ENCODE data around the gene RGS3.

The RGS3 gene

DNA sequence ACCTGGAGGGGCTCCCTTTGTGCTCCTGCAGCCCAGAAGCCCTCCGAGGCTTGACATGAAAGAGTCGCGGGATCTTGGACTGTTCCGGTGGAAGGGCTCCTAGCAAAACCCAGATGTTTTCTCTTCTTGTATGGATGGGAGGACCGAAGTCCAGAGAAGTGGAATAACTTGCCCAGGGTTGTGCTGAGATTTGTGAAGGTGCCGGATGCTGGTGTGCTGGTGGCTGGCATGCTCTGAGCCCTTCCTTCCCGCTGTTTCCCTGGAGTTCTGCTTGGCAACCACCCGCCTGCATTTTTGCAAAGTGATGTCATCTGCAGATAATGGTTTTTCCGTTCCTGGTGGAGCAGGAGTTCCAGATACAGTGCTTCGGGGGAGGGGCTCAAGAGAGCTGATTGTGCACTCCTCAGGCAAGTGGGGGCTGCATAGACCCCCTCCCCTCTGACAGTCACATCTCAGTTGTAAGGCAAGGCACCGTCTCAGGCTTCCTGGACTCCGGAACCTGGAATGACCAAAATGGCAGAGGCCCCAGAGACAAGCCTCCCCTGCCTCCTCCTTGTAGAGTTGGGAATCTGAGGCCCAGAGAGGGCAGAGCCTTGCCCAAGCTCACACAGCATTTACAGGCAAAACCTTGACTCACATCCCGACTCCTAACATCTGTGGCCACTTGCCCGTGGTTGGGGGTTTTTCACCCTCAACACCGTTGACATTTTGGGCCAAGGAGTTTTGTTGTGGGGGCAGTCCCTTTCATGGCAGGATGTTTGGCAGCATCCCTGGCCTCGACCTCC, 157.0 kb downstream of the RGS3 start (continued):
- TF ChIP-seq, protein P1, sequence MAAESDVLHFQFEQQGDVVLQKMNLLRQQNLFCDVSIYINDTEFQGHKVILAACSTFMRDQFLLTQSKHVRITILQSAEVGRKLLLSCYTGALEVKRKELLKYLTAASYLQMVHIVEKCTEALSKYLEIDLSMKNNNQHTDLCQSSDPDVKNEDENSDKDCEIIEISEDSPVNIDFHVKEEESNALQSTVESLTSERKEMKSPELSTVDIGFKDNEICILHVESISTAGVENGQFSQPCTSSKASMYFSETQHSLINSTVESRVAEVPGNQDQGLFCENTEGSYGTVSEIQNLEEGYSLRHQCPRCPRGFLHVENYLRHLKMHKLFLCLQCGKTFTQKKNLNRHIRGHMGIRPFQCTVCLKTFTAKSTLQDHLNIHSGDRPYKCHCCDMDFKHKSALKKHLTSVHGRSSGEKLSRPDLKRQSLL (tag by site-specific recombination; IDR thresholded peaks at IDR 0.05), result no peak
- TF ChIP-seq REPIN1 (tag by site-specific recombination; IDR thresholded peaks at IDR 0.05; ENCODE audit: low read depth), result no peak
- no peak for TF ChIP-seq ZNF350 (tag by site-specific recombination; IDR thresholded peaks at IDR 0.05)
- TF ChIP-seq ZNF155 (tag by site-specific recombination; IDR thresholded peaks at IDR 0.05), result no peak
- TF ChIP-seq ZNF311 (tag by site-specific recombination; IDR thresholded peaks at IDR 0.05; ENCODE audit: borderline replicate concordance), result no peak
- no peak for TF ChIP-seq PRDM4 (tag by site-specific recombination; IDR thresholded peaks at IDR 0.05)
- no peak for TF ChIP-seq ZNF792 (tag by site-specific recombination; IDR thresholded peaks at IDR 0.05)
- TF ChIP-seq, protein P2, sequence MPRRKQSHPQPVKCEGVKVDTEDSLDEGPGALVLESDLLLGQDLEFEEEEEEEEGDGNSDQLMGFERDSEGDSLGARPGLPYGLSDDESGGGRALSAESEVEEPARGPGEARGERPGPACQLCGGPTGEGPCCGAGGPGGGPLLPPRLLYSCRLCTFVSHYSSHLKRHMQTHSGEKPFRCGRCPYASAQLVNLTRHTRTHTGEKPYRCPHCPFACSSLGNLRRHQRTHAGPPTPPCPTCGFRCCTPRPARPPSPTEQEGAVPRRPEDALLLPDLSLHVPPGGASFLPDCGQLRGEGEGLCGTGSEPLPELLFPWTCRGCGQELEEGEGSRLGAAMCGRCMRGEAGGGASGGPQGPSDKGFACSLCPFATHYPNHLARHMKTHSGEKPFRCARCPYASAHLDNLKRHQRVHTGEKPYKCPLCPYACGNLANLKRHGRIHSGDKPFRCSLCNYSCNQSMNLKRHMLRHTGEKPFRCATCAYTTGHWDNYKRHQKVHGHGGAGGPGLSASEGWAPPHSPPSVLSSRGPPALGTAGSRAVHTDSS (tag by site-specific recombination; IDR thresholded peaks at IDR 0.05), result no peak
- TF ChIP-seq ZNF121 (tag by site-specific recombination; IDR thresholded peaks at IDR 0.05), result no peak
- TF ChIP-seq ZNF707 (tag by site-specific recombination; IDR thresholded peaks at IDR 0.05), result no peak
- no peak for TF ChIP-seq ZNF449 (tag by site-specific recombination; IDR thresholded peaks at IDR 0.05)
- TF ChIP-seq ZNF548 (tag by site-specific recombination; IDR thresholded peaks at IDR 0.05), result no peak
- TF ChIP-seq EGR2 (tag by site-specific recombination; IDR thresholded peaks at IDR 0.05; ENCODE audit: low read depth), result no peak
- TF ChIP-seq ZNF521 (tag by site-specific recombination; IDR thresholded peaks at IDR 0.05), result no peak
- TF ChIP-seq ZNF776 (tag by site-specific recombination; IDR thresholded peaks at IDR 0.05; ENCODE audit: borderline replicate concordance), result no peak
- no peak for TF ChIP-seq ZNF184 (tag by site-specific recombination; IDR thresholded peaks at IDR 0.05)
- TF ChIP-seq, protein P3, sequence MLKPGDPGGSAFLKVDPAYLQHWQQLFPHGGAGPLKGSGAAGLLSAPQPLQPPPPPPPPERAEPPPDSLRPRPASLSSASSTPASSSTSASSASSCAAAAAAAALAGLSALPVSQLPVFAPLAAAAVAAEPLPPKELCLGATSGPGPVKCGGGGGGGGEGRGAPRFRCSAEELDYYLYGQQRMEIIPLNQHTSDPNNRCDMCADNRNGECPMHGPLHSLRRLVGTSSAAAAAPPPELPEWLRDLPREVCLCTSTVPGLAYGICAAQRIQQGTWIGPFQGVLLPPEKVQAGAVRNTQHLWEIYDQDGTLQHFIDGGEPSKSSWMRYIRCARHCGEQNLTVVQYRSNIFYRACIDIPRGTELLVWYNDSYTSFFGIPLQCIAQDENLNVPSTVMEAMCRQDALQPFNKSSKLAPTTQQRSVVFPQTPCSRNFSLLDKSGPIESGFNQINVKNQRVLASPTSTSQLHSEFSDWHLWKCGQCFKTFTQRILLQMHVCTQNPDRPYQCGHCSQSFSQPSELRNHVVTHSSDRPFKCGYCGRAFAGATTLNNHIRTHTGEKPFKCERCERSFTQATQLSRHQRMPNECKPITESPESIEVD (tag by site-specific recombination; IDR thresholded peaks at IDR 0.05), result no peak; the same call in 1 of the 2 replicates
- TF ChIP-seq ZNF830 (tag by site-specific recombination; IDR thresholded peaks at IDR 0.05; ENCODE audit: low read depth), result no peak
- 0 out of 2 replicates have a peak, but pooled peaks have one; percentile 40 for TF ChIP-seq ZNF580 (tag by site-specific recombination; IDR thresholded peaks at IDR 0.05)
- TF ChIP-seq ZBTB1 (tag by site-specific recombination; IDR thresholded peaks at IDR 0.05), result no peak
- TF ChIP-seq YY1 (tag by site-specific recombination; IDR thresholded peaks at IDR 0.05), result no peak
- no peak for TF ChIP-seq PRDM1 (tag by site-specific recombination; IDR thresholded peaks at IDR 0.05)
- TF ChIP-seq ZNF654 (tag by site-specific recombination; IDR thresholded peaks at IDR 0.05; ENCODE audit: low read depth), result no peak
- no peak for TF ChIP-seq ZNF624 (tag by site-specific recombination; IDR thresholded peaks at IDR 0.05)
- no peak for TF ChIP-seq KLF7 (tag by site-specific recombination; IDR thresholded peaks at IDR 0.05; ENCODE audit: borderline replicate concordance)
- no peak for TF ChIP-seq ZNF610 (tag by site-specific recombination; IDR thresholded peaks at IDR 0.05; ENCODE audit: borderline replicate concordance)
- no peak for TF ChIP-seq ZFP41 (tag by site-specific recombination; IDR thresholded peaks at IDR 0.05; ENCODE audit: borderline replicate concordance)
- no peak for TF ChIP-seq ZNF133 (tag by site-specific recombination; IDR thresholded peaks at IDR 0.05)

Data from HEK293 (cell line).